ENCODE measurements around the gene IDH3B.

- no peak for TF ChIP-seq SP1 (IDR thresholded peaks at IDR 0.05)
- no peak for TF ChIP-seq BHLHE40 (IDR thresholded peaks at IDR 0.05; ENCODE audit: borderline replicate concordance)
- TF ChIP-seq SUZ12 (IDR thresholded peaks at IDR 0.05), result no peak
- TF ChIP-seq FOXK2 (IDR thresholded peaks at IDR 0.05), result no peak
- no peak for TF ChIP-seq FOXM1 (IDR thresholded peaks at IDR 0.05; ENCODE audit: borderline replicate concordance)
- no peak for TF ChIP-seq FOXA1 (IDR thresholded peaks at IDR 0.05)
- TF ChIP-seq ARNT (IDR thresholded peaks at IDR 0.05), result no peak
- TF ChIP-seq PKNOX1 (IDR thresholded peaks at IDR 0.05), result no peak
- TF ChIP-seq HDGF (IDR thresholded peaks at IDR 0.05; ENCODE audit: borderline replicate concordance), result no peak
- no peak for TF ChIP-seq NFRKB (IDR thresholded peaks at IDR 0.05)
- TF ChIP-seq TARDBP (IDR thresholded peaks at IDR 0.05), result no peak
Measured at GRCh38 chr20:2651772-2652723, 12.0 kb downstream of the IDH3B start, which contains the start of gene NOP56.

All from HEK293T (cell line).